Globus pallidus (tissue), 1 donor: ENCODE data around the gene RABGGTA.

ENCODE experiments used
- DNase-seq: peaks from one replicate; pipeline ENCODE4 v3.0.0-alpha.2; 2015; ENCODE audit warnings: low spot score

RABGGTA gene

DNA sequence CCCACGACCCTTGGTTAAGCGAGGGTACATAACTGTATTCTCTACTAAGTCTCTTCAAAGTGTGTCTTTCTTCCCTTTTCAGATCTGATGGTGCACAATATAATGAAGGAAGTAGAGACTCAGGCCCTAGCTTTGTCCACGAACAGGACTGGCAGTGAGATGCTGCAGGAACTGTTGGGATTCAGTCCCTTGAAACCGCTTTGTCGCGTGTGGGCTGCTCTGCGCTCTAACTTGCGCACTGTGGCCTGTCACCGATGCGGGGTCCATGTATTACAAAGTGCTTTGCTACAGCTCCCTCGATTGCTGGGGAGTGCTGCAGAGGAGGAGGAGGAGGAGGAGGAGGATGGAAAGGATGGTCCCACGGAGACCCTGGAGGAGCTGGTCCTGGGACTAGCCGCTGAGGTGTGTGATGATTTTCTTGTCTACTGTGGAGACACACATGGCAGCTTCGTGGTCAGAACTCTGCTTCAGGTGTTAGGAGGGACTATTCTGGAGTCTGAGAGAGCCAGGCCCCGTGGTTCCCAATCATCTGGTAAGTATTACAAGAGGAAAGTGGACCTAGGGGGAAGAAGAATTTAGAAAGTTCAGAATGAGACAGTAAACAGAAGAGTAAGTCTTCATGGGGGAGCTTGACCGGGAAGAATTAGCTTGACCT lies 29.1 kb upstream of the RABGGTA start:
- DNase-seq = no peak

GRCh38 chr14:24299255-24300191 lies 28.1 kb upstream of the RABGGTA start, which contains the start of the genes DHRS1 and NOP9:
DHRS1 (minus strand) TSS chr14:24299780; CDS start chr14:24299106, 674 bp downstream.
NOP9 (plus strand) TSS chr14:24299850; CDS start chr14:24299955, 105 bp downstream.
- DNase-seq = peak; percentile 80

DNA sequence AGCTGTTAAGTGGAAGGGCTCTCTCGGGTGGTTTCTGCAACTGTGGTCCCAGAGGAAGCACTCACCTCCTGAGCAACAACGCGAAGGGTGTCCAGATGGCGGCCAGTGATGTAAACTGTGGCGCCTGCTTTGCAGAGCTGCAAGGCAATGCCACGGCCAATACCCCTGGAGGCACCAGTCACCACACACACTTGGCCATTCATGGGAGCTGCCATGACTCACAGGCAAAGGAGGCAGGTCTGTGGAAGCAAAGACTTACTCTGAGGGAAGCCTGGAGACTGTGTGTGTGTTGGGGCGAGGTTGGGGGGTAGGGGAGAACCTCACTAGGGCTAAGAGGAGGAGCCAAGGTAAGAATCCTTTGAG lies 27.5 kb upstream of the RABGGTA start:
- no peak for DNase-seq

DNA sequence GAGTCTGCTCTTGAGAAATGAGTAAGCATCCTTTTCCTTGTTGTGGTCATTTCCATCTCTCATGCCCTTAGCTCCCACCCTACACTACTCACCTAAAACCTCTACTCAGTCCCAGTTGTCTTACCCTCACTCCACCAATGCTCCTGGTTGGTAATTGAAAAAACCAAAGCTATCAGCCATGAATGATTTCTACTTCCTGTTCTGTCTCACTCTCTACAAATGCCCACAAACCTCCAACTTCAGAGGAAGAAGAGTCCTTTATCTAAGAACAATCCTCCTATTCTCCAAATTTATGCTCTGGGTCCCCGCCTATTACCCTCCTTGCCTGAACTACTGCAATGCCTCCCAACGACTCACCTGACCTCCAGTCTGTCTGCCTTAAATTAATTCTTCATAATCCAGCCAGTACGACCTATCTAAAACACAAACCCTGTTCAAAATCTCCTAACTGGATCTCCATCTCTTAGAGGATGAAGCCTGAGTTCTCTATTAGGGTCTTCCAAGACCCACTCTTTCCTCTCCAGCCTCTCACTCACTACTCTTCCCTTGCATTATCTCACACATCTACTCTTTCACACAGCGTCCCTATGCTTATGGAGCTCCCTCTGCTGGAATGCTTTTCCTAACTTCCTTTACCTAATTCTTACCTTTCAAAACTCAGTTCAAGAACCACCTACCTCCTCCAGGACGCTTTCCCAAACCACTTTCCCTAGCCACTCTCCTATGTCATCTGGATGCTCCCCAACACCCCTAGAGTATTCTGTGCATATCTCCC lies 26.0 kb upstream of the RABGGTA start:
- no peak for DNase-seq

GRCh38 chr14:24296341-24297157 lies 25.2 kb upstream of the RABGGTA start:
- DNase-seq = peak; percentile 60

DNA sequence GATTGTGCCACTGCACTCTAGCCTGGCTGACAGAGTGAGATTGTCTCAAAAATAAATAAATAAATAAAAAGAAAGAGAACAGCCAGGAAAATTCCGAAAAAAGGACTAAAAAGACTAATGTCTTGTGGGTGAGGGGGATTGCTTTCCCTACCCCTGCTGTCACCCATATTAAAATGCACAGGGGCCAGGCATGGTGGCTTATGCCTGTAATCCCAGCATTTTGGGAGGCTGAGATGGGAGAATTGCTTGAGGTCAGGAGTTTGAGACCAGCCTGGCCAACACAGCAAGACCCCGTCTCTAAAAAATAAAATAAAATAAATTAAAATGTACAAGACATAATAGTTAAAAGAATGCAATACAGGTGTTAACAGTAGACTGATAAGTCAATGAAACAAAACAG lies 22.1 kb upstream of the RABGGTA start:
- no peak for DNase-seq

- DNase-seq = no peak
Measured at GRCh38 chr14:24292118-24292807, 20.9 kb upstream of the RABGGTA start.

DNA sequence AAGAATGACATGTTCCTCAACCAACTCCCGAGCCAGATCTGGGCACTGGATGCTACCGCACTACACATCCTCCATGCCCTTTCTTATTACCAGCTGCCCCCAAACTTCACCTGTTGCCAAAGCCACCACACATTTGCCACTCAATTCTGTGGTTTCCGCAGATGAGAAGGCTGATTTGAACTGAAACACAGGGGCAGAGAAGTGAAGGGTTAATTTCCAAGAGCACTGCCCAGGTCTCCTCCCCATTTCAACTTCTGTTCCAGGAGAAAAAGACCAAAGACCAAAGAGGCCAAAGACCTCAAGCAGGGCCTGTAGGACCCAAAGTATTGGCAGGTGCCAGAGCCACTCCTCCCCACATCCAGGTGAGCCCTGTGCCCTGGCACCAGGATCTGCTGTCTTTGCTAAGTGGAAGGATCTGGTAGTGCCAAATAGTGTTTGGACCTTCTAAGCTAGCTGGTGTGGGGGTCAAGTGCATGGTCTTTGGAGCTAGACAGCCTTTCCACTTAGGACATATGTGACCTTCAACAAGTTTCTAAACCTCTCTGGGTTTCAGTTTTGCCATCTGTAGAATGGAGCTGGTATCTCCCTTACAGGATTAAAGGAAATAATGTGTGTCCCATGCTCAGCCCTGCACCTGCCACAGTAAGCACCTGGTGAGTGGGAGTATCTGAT lies 20.2 kb upstream of the RABGGTA start:
- no peak for DNase-seq

DNA sequence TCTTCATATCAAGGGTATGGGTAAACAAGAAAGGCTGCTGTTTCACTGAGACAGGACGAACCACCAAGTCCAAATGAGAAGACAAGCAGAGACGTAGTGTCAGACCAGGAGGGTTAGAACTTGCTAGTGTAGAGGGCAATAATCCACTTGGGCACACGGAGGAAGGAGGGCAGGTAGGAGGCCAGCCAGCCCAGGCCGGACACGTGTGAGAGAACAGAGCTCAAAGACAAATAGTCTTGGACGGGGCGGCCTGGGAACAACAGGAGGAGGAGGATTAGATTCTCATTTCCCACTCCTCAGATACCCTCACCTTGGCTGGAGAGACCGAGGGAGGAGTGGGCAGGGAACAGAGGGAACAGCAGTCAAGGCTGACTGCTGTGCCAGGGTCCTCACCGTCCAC lies 19.3 kb upstream of the RABGGTA start:
- no peak for DNase-seq

DNA sequence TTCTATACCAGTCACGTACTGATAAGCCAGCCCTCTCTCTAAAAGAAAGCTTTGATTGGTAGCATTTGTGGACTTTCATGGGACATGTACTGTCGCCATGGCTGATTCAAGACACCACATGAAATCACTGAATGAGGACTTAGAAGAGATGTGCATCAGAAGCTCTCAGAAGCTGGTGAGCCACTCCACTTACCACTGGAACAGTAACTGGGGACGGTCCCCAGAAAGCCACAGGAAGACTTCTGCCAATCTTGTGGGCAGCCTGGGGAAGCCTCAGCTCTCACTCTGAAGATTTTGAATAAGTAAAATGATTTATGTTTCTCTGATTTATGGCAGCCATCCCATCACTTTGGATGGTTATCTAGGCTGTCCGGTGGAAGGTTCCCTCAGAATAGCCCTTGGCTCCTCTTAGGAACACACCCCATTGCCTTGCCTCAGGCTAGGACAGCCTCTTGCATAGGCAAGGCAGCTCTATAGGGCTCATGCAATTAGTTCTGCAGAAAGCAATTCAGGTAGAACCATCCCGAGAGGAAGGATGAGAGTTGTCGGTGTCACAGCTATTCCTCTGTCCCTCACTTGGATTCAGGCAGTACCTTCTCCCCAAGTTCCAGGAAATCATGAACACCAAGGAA lies 18.4 kb upstream of the RABGGTA start:
- no peak for DNase-seq

DNA sequence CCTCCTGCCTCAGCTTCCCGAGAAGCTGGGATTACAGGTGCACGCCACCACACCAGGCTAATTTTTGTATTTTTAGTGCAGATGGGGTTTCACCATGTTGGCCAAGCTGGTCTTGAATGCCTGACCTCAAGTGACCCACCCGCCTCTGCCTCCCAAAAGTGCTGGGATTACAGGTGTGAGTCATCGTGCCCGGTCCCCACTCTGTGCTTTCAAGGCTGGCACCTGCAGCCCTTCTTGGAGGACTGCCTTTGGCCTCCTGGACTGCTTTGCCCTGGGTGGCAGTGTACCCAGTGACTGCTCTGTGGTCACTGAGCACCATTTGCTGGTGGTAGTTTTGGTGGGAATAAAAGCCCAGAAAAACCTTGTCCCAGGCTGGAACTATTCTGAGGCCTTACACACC lies 15.6 kb upstream of the RABGGTA start:
- DNase-seq = no peak

GRCh38 chr14:24285351-24285750 lies 14.0 kb upstream of the RABGGTA start:
- DNase-seq = no peak

- DNase-seq = no peak
Measured at GRCh38 chr14:24284501-24285035, 13.2 kb upstream of the RABGGTA start.

GRCh38 chr14:24283796-24284460 lies 12.5 kb upstream of the RABGGTA start:
- no peak for DNase-seq

DNA sequence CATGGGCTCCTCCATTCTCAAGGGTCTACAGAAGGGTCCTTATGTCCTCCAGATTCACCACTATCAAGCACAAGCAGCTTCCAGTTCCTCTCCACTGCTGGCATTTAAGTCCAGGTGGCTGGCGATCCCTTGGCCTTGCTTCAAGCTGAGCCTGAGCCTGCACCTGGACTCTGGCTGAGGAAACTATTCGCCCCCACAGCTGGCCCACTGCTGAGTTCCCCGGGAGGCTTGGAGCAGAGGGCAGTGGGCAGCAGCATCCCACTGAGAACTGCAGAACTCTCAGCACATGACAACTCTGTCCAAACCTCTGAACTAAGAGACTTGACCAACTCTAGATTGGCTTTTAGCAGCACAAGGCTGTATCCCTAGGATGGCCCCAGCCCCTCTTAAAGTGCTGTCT lies 11.3 kb upstream of the RABGGTA start:
- no peak for DNase-seq

GRCh38 chr14:24281636-24282035 lies 10.2 kb upstream of the RABGGTA start:
- no peak for DNase-seq

DNA sequence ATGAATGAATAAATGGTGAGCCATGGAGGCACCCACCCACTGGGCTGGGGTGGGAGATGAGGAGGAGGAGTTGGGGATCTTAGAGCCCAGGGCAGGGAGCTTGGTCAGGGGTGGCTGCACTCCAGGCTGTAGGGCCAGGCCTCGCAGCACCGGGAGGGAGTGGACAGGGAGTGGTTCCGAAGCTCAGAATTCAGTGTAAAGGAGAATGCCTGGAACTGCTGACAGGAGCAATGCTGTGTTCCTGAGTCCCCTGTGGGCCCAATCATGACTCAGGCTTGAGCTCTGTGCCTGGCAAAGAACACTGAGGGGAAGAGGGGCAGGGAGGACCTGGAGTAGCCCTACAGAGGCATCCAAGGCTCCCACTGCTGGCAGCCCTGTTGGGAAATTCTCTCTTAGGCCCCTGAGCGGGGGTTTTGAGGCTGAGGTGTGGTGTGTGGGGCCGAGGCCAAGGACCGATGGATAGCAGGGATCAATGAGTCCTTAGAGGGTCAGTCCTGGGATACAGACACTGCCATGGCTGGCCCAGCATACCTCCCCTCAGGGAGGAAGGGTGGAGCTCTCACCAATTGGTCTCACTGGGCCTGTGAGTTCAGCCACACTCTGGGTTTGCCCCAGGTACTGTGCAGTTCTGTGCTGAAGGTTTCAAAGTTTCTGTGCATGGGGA lies 9.5 kb upstream of the RABGGTA start:
- DNase-seq = no peak
